Small intestine (tissue), 7 donors: Measurements from ENCODE around the gene ALDH3B2. TPM values are rescaled to one million over a fixed set of nuclear protein-coding genes. Genes with fewer than 3 reads are reported as not detected.
A peak's percentile ranks its signal among the peaks of the same experiment; 100 is the strongest.

Source experiments
- DNase-seq, 2 donors: peaks; one replicate each; pipeline versions ENCODE4 v3.0.0 to v3.0.0-alpha.2; 2013
- FAIRE-seq: peaks from 2 replicates; lab custom pipeline; 2012; peaks lifted over from hg19 to GRCh38; lab: Jason Lieb, UNC
- H3K27ac ChIP-seq, 3 donors: one replicate each; pipeline ENCODE4 v1.5.1; 2013; ENCODE audit warnings: low read length in 2 of 3, mild to moderate bottlenecking in 2 of 3, control low read depth in 1 of 3, inconsistent platforms in 1 of 3, low read depth in 1 of 3, moderate library complexity in 1 of 3
- H3K27me3 ChIP-seq, 3 donors: one replicate each; pipeline ENCODE4 v1.6.1; 2013; ENCODE audit warnings: low read length in 3 of 3, inconsistent platforms in 1 of 3; ENCODE audit not compliant: control insufficient read depth in 3 of 3, insufficient read depth in 3 of 3
- H3K36me3 ChIP-seq, 3 donors: one replicate each; pipeline ENCODE4 v1.6.1; 2013; ENCODE audit warnings: low read length in 3 of 3, inconsistent platforms in 1 of 3, low read depth in 1 of 3, mild to moderate bottlenecking in 1 of 3, moderate library complexity in 1 of 3; ENCODE audit not compliant: control insufficient read depth in 3 of 3, insufficient read depth in 2 of 3
- H3K4me1 ChIP-seq, 3 donors: one replicate each; pipeline ENCODE4 v1.6.1; 2013; ENCODE audit warnings: low read length in 2 of 3, inconsistent platforms in 1 of 3, low read depth in 1 of 3, mild to moderate bottlenecking in 1 of 3, moderate library complexity in 1 of 3; ENCODE audit not compliant: control insufficient read depth in 3 of 3, insufficient read depth in 2 of 3
- H3K4me3 ChIP-seq, 3 donors: one replicate each; pipeline ENCODE4 v1.5.1; 2013; ENCODE audit warnings: low read length in 3 of 3, control low read depth in 1 of 3, inconsistent platforms in 1 of 3, low read depth in 1 of 3, mild to moderate bottlenecking in 1 of 3, moderate library complexity in 1 of 3
- H3K9me3 ChIP-seq, 2 donors: one replicate each; pipeline ENCODE4 v1.6.1; 2013; ENCODE audit warnings: low read depth in 1 of 2, low read length in 1 of 2; ENCODE audit not compliant: control insufficient read depth in 2 of 2, insufficient read depth in 1 of 2
- WGBS, 3 donors: extraction: QIAGEN DNeasy Blood & Tissue Kit; methylation state at CpG; one replicate each; pipeline ENCODE4 v1.1.7; 2013; 5-methylcytosine and 5-hydroxymethylcytosine counted together
- polyA plus RNA-seq, 4 donors: library from polyadenylated mRNA; stranded (reverse) in 3 of 4; unstranded in 1 of 4; fragments of 200-250 nt in 3 of 4; fragments of 120-200 nt in 1 of 4; gene quantifications; one replicate each; pipeline versions ENCODE4 v1.2.1 to v1.2.3, GENCODE V29; 2013
- donor health status: healthy with polysubstance abuse.
- donor health status: control.
- donor health status: control.
- donor health status: Bipolar disorder and iron deficiency.
- donor health status: healthy.

ALDH3B2 gene
- polyA plus RNA-seq, 4 donors = 0.03 to 0.12 TPM; not detected in 2

- Histone ChIP-seq H3K36me3 (no peaks in the 10 kb centered on the region), H3K4me1 (peaks cover 0 to 41% (median 6%) of the 10 kb centered on the region in 3 donors), H3K27ac (peak overlapping the region; percentile 53 to 63 (median 58)), H3K9me3 (peaks cover 0 to 4% of the 10 kb centered on the region in 2 donors), H3K4me3 (no peak overlapping the region), H3K27me3 (no peaks in the 10 kb centered on the region)
- no peak for FAIRE-seq
- WGBS, 3 donors = 15 to 47% (median 36%) methylated on average over 13 of the region's 13 CpGs
- peak; percentile 72 to 92 for DNase-seq
Measured at GRCh38 chr11:67651976-67652781, 22.2 kb downstream of the ALDH3B2 start.

- Histone ChIP-seq H3K27me3 (peaks cover 0 to 1% (median 0%) of the 10 kb centered on the region in 3 donors), H3K36me3 (peaks cover 0 to 20% (median 0%) of the 10 kb centered on the region in 3 donors), H3K4me1 (peaks cover 2 to 48% (median 6%) of the 10 kb centered on the region in 3 donors), H3K9me3 (no peaks in the 10 kb centered on the region), H3K4me3 (peak overlapping the region in 2 of 3 donors; percentile 52 to 58), H3K27ac (peak overlapping the region; percentile 83 to 93 (median 83))
- peak in 1 of 2 donors; percentile 59 for DNase-seq
- no peak for FAIRE-seq
- 68 to 77% (median 69%) methylated on average over 22 of the region's 22 CpGs for WGBS, 3 donors
Measured at GRCh38 chr11:67649634-67650510, 24.6 kb downstream of the ALDH3B2 start.

GRCh38 chr11:67648796-67649613, 25.4 kb downstream of the ALDH3B2 start:
- peaks cover 2 to 48% (median 6%) of the 10 kb centered on the region in 3 donors for H3K4me1 ChIP-seq
- FAIRE-seq (no peak), DNase-seq (no peak)
- peaks cover 0 to 2% of the 10 kb centered on the region in 2 donors for H3K9me3 ChIP-seq
- H3K27me3 ChIP-seq = peaks cover 0 to 1% (median 0%) of the 10 kb centered on the region in 3 donors
- H3K27ac ChIP-seq = peak overlapping the region in 1 of 3 donors; percentile 82
- 65 to 81% (median 71%) methylated on average over 12 of the region's 12 CpGs for WGBS, 3 donors
- H3K4me3 ChIP-seq = no peak overlapping the region
- H3K36me3 ChIP-seq = peaks cover 0 to 29% (median 0%) of the 10 kb centered on the region in 3 donors

- peak overlapping the region in 2 of 3 donors; percentile 66 to 82 for H3K27ac ChIP-seq
- H3K27me3 ChIP-seq = peaks cover 0 to 1% (median 0%) of the 10 kb centered on the region in 3 donors
- peak; percentile 46 to 73 for DNase-seq
- peaks cover 0 to 34% (median 0%) of the 10 kb centered on the region in 3 donors for H3K36me3 ChIP-seq
- 38 to 60% (median 47%) methylated on average over 11 to 12 of the region's 12 CpGs for WGBS, 3 donors
- no peak overlapping the region for H3K4me3 ChIP-seq
- H3K9me3 ChIP-seq = peaks cover 0 to 7% of the 10 kb centered on the region in 2 donors
- FAIRE-seq = no peak
- H3K4me1 ChIP-seq = peaks cover 2 to 48% (median 6%) of the 10 kb centered on the region in 3 donors
Measured at GRCh38 chr11:67648140-67648795, 26.2 kb downstream of the ALDH3B2 start.

- Histone ChIP-seq H3K4me1 (peaks cover 2 to 44% (median 6%) of the 10 kb centered on the region in 3 donors), H3K4me3 (peak overlapping the region in 1 of 3 donors; percentile 46), H3K9me3 (peaks cover 0 to 7% of the 10 kb centered on the region in 2 donors), H3K36me3 (peaks cover 0 to 40% (median 0%) of the 10 kb centered on the region in 3 donors), H3K27ac (peak overlapping the region; percentile 9 to 82 (median 66)), H3K27me3 (peaks cover 0 to 1% (median 0%) of the 10 kb centered on the region in 3 donors)
- FAIRE-seq (no peak), DNase-seq (peak; percentile 64 to 67)
- WGBS, 3 donors = 34 to 62% (median 45%) methylated on average over 14 to 15 of the region's 15 CpGs
Measured at GRCh38 chr11:67647471-67647870, 27.0 kb downstream of the ALDH3B2 start.

- Histone ChIP-seq H3K9me3 (peaks cover 0 to 7% of the 10 kb centered on the region in 2 donors), H3K4me1 (peaks cover 2 to 38% (median 6%) of the 10 kb centered on the region in 3 donors), H3K27ac (peak overlapping the region in 2 of 3 donors; percentile 34 to 82), H3K4me3 (peak overlapping the region in 1 of 3 donors; percentile 46), H3K27me3 (peaks cover 0 to 1% (median 0%) of the 10 kb centered on the region in 3 donors), H3K36me3 (peaks cover 0 to 47% (median 0%) of the 10 kb centered on the region in 3 donors)
- WGBS, 3 donors = 11 to 52% (median 13%) methylated on average over 24 of the region's 24 CpGs
- DNase-seq (peak in 1 of 2 donors; percentile 88), FAIRE-seq (no peak)
Measured at GRCh38 chr11:67646535-67647336, 27.7 kb downstream of the ALDH3B2 start.
